Mammary epithelial cell (primary cell): ENCODE results near the gene RBM34.

Experiments used
- CTCF ChIP-seq, 2 donors: IDR thresholded peaks in 1 of 2; conservative IDR thresholded peaks in 1 of 2; 2 replicates each; pipeline ENCODE4 v1.5.1; 2011 to 2012; ENCODE audit warnings: inconsistent platforms in 2 of 2, low read length in 2 of 2, mild to moderate bottlenecking in 2 of 2, control low read depth in 1 of 2, low read depth in 1 of 2; ENCODE audit not compliant: insufficient read depth in 1 of 2; ENCODE audit errors: extremely low read depth in 1 of 2
- EZH2 ChIP-seq: IDR thresholded peaks from 2 replicates; pipeline ENCODE4 v1.6.1; 2012; ENCODE audit warnings: low read length, inconsistent platforms, borderline replicate concordance

GRCh38 chr1:235139315-235139714, 21.7 kb downstream of the RBM34 start:
- no peak for TF ChIP-seq CTCF (conservative IDR thresholded peaks at IDR 0.05 in 1 of 2, IDR thresholded peaks at IDR 0.05 in 1 of 2; ENCODE audit: extremely low read depth in 1 of 2, insufficient read depth in 1 of 2, low read depth in 1 of 2, low read length in 2 of 2)
- TF ChIP-seq EZH2: no peak
